OCI-LY7 (cell line): Measurements from ENCODE around the gene STMN3. TPM values are rescaled to one million over a fixed set of nuclear protein-coding genes. Genes with fewer than 3 reads are reported as not detected.

Experiments
- BruUV-seq: library from RNA; stranded (reverse); fragments of 400-500 nt; replicated peaks from 2 replicates; lab custom pipeline; 2021; lab: Mats Ljungman, UMichigan
- CTCF ChIA-PET: fragments of 300-600 bp; sonication (Branson Sonifier 250); formaldehyde crosslinking; loops from one replicate; lab custom pipeline; 2022; ENCODE audit warnings: antibody characterized with exemption; ENCODE audit not compliant: unreplicated experiment; lab: Charles Lee
- POLR2A ChIA-PET: fragments of 300-600 bp; sonication (Branson Sonifier 250); formaldehyde crosslinking; loops from one replicate; lab custom pipeline; 2022; ENCODE audit warnings: antibody characterized with exemption; lab: Charles Lee
- DNase-seq: peaks from one replicate; pipeline ENCODE4 v3.0.0-alpha.2; 2015; ENCODE audit warnings: low spot score
- H2AFZ ChIP-seq: fragments of 200-600 bp; sonication (generic), shearing (Covaris generic); 2 replicates; pipeline ENCODE4 v1.6.1; 2014; ENCODE audit warnings: mild to moderate bottlenecking, antibody characterized with exemption, low read length, moderate library complexity
- H3K27ac ChIP-seq: fragments of 200-600 bp; sonication (generic); 2 replicates; pipeline ENCODE4 v1.5.1; 2014; ENCODE audit warnings: mixed run types, low read depth, mild to moderate bottlenecking, moderate library complexity, low read length, inconsistent platforms; ENCODE audit not compliant: poor library complexity, severe bottlenecking
- H3K36me3 ChIP-seq: fragments of 200-600 bp; sonication (generic); 2 replicates; pipeline ENCODE4 v1.6.1; 2014; ENCODE audit warnings: mild to moderate bottlenecking, antibody characterized with exemption, low read length, moderate library complexity, mixed read lengths; ENCODE audit not compliant: insufficient read depth
- H3K4me1 ChIP-seq: fragments of 200-600 bp; sonication (generic); 2 replicates; pipeline ENCODE4 v1.5.1; 2014; ENCODE audit warnings: mild to moderate bottlenecking, low read length; ENCODE audit not compliant: insufficient read depth, poor library complexity, severe bottlenecking
- H3K4me2 ChIP-seq: fragments of 200-600 bp; sonication (generic); 2 replicates; pipeline ENCODE4 v1.6.1; 2014; ENCODE audit warnings: mild to moderate bottlenecking, low read length
- H3K4me3 ChIP-seq: fragments of 200-600 bp; sonication (generic); 2 replicates; pipeline ENCODE4 v1.5.1; 2014; ENCODE audit warnings: mild to moderate bottlenecking, low read depth, low read length; ENCODE audit not compliant: poor library complexity, severe bottlenecking
- H3K79me2 ChIP-seq: fragments of 200-600 bp; sonication (generic); 2 replicates; pipeline ENCODE4 v1.6.1; 2016; ENCODE audit warnings: low read depth, mild to moderate bottlenecking, low read length, moderate library complexity, mixed read lengths; ENCODE audit not compliant: insufficient read depth
- H3K9me2 ChIP-seq: fragments of 200-600 bp; sonication (generic); 2 replicates; pipeline ENCODE4 v1.6.1; 2016; ENCODE audit warnings: mild to moderate bottlenecking, low read length, mixed read lengths; ENCODE audit not compliant: insufficient read depth
- H3K9me3 ChIP-seq: fragments of 200-600 bp; sonication (generic); 2 replicates; pipeline ENCODE4 v1.6.1; 2014; ENCODE audit warnings: mild to moderate bottlenecking, mixed run types, low read length, mixed read lengths
- H4K20me1 ChIP-seq: fragments of 200-600 bp; sonication (generic); 2 replicates; pipeline ENCODE4 v1.6.1; 2014; ENCODE audit warnings: mild to moderate bottlenecking, antibody characterized with exemption, low read length, moderate library complexity, mixed read lengths; ENCODE audit not compliant: insufficient read depth
- CTCF ChIP-seq: fragments of 200-600 bp; sonication (generic); conservative IDR thresholded peaks from 2 replicates; pipeline ENCODE4 v1.5.1; 2014; ENCODE audit warnings: mild to moderate bottlenecking, antibody characterized with exemption, low read length, moderate library complexity, mixed read lengths
- EZH2phosphoT487 ChIP-seq: fragments of 200-600 bp; sonication (generic); IDR thresholded peaks from 2 replicates; pipeline ENCODE4 v1.6.1; 2018; ENCODE audit warnings: low read depth, borderline replicate concordance, mild to moderate bottlenecking, mixed run types, antibody characterized with exemption, low read length, moderate library complexity, mixed read lengths
- intact Hi-C: fragments of 100-400 bp; cut with micrococcal nuclease; formaldehyde crosslinking; loops from one replicate; pipeline ENCODE4 v1.10.0; 2022; ENCODE audit not compliant: unreplicated experiment
- total RNA-seq, 2 experiments: library from RNA; depleted of rRNA in 1 of 2; stranded (reverse); fragments of >200 nt in 1 of 2; shearing (Covaris generic) in 1 of 2; gene quantifications; 2 replicates each; pipeline ENCODE4 v1.2.3, GENCODE V29; 2014 to 2022

Gene STMN3
- total RNA-seq, 2 experiments from 2014 or later: 6.7 TPM

- Histone ChIP-seq H4K20me1 (no peaks in the 10 kb centered on the region), H3K79me2 (peaks cover 45% of the 10 kb centered on the region), H3K4me2 (peak overlapping the region; percentile 74), H3K9me3 (no peaks in the 10 kb centered on the region), H2AFZ (0 out of 2 replicates have a peak overlapping the region, but pooled peaks have one; percentile 34), H3K4me1 (peaks cover 15% of the 10 kb centered on the region), H3K4me3 (peak overlapping the region; percentile 96), H3K36me3 (peaks cover 16% of the 10 kb centered on the region; the same call in 1 of the 2 replicates), H3K9me2 (no peaks in the 10 kb centered on the region), H3K27ac (peak overlapping the region; percentile 48)
- no TSS peak for BruUV-seq
- TF ChIP-seq EZH2phosphoT487 (no peak), CTCF (no peak)
- CTCF ChIA-PET: interaction anchor here (0.6 kb wide), 3 partner anchors 14 to 65 kb away, joined by 3 to 9 read pairs (median 6); no protein-coding TSS in a partner anchor
- DNase-seq: peak; percentile 97
- POLR2A ChIA-PET: interaction anchor here (0.6 to 1.7 kb wide), 4 partner anchors 11 to 15 kb away, joined by 3 to 11 read pairs (median 3); no protein-coding TSS in a partner anchor
- intact Hi-C loops: loop anchor here (5.0 to 10.0 kb wide), 4 partner anchors 75 to 450 kb away; partner anchors contain the start of genes FNDC11, PTK6, RGS19 and SAMD10
These were observed 26.0 kb downstream of the STMN3 start for GRCh38 chr20:63627129-63627750.

- TF ChIP-seq CTCF: no peak
- TF ChIP-seq EZH2phosphoT487: no peak
- Histone ChIP-seq H4K20me1 (no peaks in the 10 kb centered on the region), H3K4me1 (peaks cover 15% of the 10 kb centered on the region), H3K4me3 (peak within 1 kb of the TSS; percentile 96), H3K36me3 (peaks cover 16% of the 10 kb centered on the region; the same call in 1 of the 2 replicates), H3K4me2 (peak within 1 kb of the TSS; percentile 100), H3K9me3 (no peaks in the 10 kb centered on the region), H3K27ac (peak within 1 kb of the TSS; percentile 48), H3K79me2 (peaks cover 45% of the 10 kb centered on the region), H3K9me2 (no peaks in the 10 kb centered on the region), H2AFZ (peak within 1 kb of the TSS; percentile 62)
- intact Hi-C loops: loop anchor here (5.0 to 10.0 kb wide), 4 partner anchors 74 to 451 kb away; partner anchors contain the start of genes FNDC11, PTK6, RGS19 and SAMD10
- ChIA-PET CTCF (no interaction called here), POLR2A (interaction anchor here (0.6 to 1.7 kb wide), 3 partner anchors 12 to 16 kb away, joined by 3 to 11 read pairs (median 3); no protein-coding TSS in a partner anchor)
- no TSS peak for BruUV-seq
- peak; percentile 87 for DNase-seq
These were observed 26.6 kb downstream of the STMN3 start, which contains the start of gene GMEB2 for GRCh38 chr20:63626424-63627128. TSS of gene GMEB2 (minus strand) at chr20:63627101. CDS start at chr20:63619397, 7,704 bp downstream.
